ENCODE data around the gene ZNF728.

DNA sequence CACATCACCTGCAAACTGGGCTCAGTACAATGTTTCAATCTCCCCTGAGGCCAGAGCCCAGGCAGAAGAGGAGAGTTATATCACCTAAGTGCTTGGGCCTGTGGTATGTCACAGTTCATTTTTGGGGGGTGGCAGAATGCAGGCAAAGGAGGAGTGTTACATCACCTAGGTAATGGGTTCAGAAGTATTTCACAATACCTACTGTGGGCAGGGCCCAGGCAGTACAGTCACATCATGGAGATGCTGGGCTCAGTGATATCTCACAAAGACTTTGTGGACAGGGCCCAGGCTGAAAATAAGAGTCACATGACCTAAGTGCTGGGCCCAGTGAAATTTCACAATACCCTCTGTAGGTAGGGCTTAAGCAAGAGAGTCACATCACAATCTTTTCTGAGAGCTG lies 12.7 kb upstream of the ZNF728 start:
- TF ChIP-seq CTCF (IDR thresholded peaks at IDR 0.05) (no peak), POLR2A (IDR thresholded peaks at IDR 0.05) (no peak)
